ENCODE measurements around the gene DNAAF9.
"Not testable (repeated sequence)": the region's sequence is repeated elsewhere in the genome, so short reads cannot be mapped to it uniquely, and the experiment has no call there.

DNAAF9 gene

DNA sequence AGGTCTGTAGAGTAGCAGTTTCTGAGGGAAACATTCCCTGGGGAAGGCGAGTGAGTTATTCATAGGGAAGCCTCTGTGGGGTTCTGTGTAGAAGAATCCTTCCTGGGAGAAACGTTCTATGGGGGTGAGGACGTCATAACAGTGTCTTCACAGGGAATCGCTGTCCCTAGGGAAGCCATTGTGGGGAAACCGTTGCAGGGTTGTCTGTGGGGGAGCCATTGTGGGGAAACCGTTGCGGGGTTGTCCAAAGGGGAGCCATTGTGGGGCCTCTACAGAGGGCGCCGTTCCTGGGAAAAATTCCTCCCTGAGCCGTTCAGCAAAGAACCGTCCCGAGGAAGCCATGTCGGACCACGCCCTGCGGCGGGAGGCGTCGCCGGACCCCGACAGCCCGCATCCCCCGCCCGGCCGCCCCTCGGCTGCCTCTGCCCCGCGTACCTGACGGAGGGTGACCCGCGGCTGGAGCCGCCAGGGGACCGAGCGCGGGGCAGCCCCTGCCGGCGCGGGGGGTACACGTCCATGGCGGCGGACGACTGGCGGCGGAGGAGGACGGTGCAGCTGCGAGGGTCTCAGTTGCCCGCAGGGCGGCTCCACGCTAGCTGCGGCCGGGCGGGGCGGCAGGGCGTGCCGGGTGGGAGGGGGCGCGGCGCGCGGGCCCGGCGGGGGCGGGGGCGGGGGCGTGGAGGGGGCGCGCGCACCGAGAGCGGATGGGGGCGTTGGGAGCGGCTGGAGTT lies at the start of gene DNAAF9:
TSS of gene DNAAF9 (minus strand) at position 630 of the 731 bp plus-strand sequence. CDS start at position 518, 112 bp downstream.
- in situ Hi-C loops (cut with MboI; ENCODE audit: low sequenced_read_pairs), result no loop called here

DNA sequence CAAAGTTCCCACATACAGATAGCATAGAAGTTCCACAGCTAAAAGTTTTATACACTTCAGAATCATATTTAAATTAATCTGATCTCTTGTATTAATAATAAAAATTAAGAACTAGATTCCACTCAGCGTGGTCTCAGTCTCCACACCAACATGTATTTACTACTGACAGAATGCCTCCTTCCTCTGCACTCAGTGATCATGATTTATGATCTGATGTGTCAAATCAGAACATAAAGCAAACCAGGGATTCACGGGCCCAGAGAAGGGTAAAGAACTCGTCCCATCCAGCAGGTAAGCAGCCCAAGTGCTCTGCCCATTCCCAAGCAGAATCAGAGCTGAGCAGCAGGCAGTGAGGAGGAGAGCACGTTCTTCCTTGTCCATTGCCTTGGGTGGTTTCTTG lies 49.2 kb upstream of the DNAAF9 start:
- in situ Hi-C loops (cut with MboI; ENCODE audit: low sequenced_read_pairs), result no loop called here

DNA sequence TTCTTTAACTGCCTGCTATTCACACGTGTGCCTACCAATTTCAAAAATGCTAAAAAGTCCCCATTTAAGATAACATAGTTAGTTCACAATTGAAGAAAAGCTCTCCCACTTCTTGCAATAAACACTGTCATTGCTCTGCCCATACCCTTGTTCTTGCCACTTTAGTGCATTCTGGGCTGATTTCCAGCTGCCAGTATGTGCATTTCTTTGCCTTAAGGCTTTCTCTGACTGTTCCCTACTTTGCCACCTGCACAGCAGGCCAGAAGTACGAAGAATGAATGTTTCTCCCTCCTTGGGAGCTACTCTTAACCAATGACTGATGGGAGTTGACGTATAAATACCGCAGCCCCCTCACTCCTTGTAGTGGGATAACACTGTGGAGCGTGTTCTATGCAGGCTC lies 47.4 kb upstream of the DNAAF9 start:
- in situ Hi-C loops (cut with MboI; ENCODE audit: low sequenced_read_pairs), result no loop called here

- in situ Hi-C loops (cut with MboI; ENCODE audit: low sequenced_read_pairs), result no loop called here
Measured at GRCh38 chr20:3452690-3453089, 45.2 kb upstream of the DNAAF9 start.

DNA sequence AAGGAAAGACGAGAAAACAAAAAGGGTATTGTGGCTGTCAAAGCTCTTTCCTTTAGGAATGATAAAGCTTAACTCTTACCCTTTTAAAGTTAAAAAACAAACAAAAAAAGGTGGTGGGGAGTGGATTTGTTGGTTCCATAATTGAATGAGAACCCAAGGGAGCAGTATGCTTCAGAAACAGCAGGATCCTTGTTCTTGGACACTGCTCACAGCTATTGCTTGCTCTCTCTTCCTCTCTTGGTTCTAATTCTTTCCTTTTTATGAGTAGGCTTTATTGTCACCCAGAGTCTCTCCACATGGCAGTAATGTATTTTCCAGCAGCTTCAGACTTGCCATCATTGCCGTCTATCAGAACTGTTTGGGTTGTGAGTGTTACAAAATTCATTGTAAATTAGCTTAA lies 44.7 kb upstream of the DNAAF9 start:
- in situ Hi-C loops (cut with MboI; ENCODE audit: low sequenced_read_pairs), result no loop called here

GRCh38 chr20:3449319-3449718 lies 41.9 kb upstream of the DNAAF9 start:
- in situ Hi-C loops (cut with MboI; ENCODE audit: low sequenced_read_pairs), result no loop called here

DNA sequence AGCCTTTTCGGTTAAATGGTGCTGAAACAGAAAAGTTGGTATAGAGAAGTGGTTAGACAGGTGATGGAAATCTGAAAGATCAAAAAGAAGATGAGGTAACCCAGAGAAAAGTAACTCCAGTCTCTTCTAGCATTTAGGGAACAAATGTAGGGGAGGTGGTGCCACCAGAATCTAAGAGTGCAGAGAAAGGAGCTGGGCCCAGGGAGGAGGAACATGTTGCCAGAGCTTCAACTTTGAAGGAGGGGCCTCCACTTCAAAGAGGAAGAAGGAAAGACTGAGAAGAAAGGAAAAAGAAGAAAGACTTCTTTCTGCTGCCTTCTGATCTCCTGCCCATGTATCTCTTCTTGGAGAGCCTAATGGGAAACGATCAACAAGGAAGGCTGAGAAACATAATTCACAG lies 39.9 kb upstream of the DNAAF9 start:
- in situ Hi-C loops (cut with MboI; ENCODE audit: low sequenced_read_pairs), result no loop called here

- in situ Hi-C loops (cut with MboI; ENCODE audit: low sequenced_read_pairs), result no loop called here
Measured at GRCh38 chr20:3446779-3447178, 39.3 kb upstream of the DNAAF9 start.

- in situ Hi-C loops (cut with MboI; ENCODE audit: low sequenced_read_pairs), result no loop called here
Measured at GRCh38 chr20:3436864-3437574, 29.6 kb upstream of the DNAAF9 start.

- in situ Hi-C loops (cut with MboI; ENCODE audit: low sequenced_read_pairs), result no loop called here
Measured at GRCh38 chr20:3434232-3434631, 26.8 kb upstream of the DNAAF9 start.

DNA sequence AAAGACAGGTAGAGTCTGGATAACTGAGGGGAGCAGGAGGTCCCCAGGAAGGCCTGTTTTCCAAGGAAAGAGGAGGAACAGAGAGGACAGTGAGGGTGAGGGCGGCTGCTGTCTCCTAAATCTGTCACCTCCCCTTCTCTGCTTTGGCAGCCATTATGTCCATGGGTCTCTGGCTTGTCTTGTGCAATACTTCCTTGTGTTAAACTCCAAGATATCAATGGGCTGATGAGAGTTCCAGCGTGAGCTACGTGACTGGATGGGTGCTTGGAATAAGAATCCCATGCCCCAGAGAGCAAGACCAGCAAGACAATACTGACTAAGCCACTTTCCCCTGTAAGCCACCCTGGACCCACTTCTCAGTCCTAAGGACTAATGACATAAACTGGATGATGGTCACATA lies 26.3 kb upstream of the DNAAF9 start:
- in situ Hi-C loops (cut with MboI; ENCODE audit: low sequenced_read_pairs), result no loop called here

- in situ Hi-C loops (cut with MboI; ENCODE audit: low sequenced_read_pairs), result no loop called here
Measured at GRCh38 chr20:3432844-3433243, 25.4 kb upstream of the DNAAF9 start.

DNA sequence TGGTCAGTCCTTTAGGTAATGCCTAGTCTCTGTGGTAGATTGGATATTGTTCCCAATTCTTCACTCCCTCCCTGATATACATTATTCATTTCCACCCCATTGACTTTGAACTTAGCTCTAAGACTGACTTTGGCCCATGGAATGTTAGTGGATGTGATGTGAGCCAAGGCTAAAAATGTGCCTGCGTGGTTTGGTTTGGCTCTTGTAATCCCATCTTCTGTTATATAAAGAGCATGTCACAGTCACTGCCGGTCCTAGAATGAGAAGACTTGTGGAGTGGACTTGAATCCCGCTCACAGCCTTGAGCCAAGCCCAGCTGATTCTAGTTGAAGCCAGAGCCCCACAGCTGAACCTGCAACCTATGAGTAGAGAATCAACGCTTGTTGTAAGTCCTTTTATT lies 23.6 kb upstream of the DNAAF9 start:
- in situ Hi-C loops (cut with MboI; ENCODE audit: low sequenced_read_pairs), result no loop called here

DNA sequence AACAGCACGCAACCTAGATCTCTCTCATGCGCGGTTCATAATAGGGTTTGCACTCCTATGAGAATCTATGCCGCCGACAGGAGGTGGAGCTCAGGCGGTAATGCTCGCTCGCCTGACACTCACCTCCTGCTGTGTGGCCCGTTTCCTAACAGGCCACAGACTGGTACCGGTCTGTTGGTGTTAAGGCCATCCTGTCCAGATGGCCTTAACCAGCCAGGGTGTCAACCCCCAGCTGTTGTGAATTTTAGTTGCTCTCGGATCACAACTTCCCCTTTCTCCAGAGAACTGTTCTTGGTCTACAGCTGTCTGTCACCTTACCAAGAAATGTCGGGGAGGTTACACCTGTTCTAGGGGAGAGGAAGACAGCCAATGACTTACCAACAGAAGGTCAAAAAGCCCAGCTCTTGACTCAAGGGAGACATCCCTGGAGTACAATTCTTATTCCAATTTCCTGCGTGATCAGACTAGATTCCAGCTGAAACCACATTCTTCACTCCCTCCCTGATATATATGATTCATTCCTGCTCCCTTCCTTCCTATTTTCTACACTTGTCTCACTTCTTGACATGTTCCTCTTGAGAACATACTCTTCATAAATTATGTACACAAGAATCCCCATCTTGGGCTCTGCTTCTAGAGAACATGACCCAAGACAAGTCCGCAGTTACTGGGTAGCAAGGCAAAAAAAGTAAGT lies 23.1 kb upstream of the DNAAF9 start:
- in situ Hi-C loops (cut with MboI; ENCODE audit: low sequenced_read_pairs), result no loop called here

GRCh38 chr20:3426766-3427165 lies 19.3 kb upstream of the DNAAF9 start:
- in situ Hi-C loops (cut with MboI; ENCODE audit: low sequenced_read_pairs), result not testable (repeated sequence)

- in situ Hi-C loops (cut with MboI; ENCODE audit: low sequenced_read_pairs), result no loop called here
Measured at GRCh38 chr20:3423126-3423525, 15.7 kb upstream of the DNAAF9 start.

DNA sequence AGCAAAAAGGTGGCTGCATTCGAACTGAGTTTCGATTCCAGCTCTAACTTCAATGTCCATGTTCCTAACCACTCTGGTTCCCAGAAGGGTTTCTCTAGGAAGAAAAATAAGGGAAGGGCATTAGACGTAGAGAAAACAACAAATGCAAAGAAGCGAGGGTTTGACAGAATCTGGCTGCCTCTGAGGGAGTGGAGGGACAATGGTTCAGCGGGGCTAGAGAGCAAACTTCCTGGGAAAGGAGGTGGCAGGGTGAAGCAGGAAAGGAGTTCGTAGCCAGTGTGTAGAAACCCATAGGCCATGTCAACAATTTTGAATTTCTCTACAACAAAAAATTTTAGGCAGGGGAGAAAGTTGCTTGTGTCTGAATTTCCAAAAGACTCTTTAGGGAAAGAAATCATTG lies 14.5 kb upstream of the DNAAF9 start:
- in situ Hi-C loops (cut with MboI; ENCODE audit: low sequenced_read_pairs), result no loop called here

DNA sequence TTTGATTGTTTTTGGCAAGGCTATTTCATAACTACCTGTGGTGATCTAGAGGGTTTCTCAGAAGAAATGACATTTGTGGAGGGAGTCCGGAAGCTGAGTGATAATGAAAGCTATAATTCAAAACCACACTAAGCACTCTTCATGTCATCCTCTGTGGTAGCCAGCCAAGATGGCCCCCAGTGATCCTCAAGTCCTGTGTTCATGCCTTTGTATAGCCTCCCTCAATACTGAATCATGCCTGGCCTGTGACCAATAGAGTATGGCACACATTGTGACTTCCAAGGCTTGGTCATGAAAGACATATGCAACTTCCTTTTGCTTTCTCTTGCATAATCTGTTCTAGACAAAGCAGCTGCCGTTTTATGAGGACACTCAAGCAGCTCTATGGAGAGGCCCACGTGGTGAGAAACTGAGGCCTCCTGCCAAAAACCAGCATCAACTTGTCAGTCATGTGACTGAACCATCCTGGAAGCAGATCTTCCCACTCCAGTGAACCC lies 12.8 kb upstream of the DNAAF9 start:
- in situ Hi-C loops (cut with MboI; ENCODE audit: low sequenced_read_pairs), result no loop called here

GRCh38 chr20:3418161-3418560 lies 10.7 kb upstream of the DNAAF9 start:
- in situ Hi-C loops (cut with MboI; ENCODE audit: low sequenced_read_pairs), result not testable (repeated sequence)

DNA sequence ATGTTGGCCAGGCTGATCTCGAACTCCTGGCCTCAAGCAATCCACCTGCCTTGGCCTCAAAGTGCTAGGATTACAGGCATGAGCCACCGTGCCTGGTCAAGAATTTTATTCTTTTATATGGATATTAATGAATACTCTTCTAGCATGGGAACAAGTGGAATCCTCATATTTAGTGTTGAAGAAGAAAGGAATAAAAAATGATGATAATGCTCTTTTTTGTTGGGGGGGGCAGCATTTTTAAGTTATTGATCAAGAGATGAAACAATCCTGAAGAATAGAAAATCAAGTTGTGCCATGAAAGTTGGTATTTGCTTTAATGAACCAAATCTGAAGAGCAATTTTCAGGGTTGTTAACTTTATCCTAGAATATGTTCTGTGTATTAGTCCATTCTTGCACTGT lies 6.7 kb upstream of the DNAAF9 start:
- in situ Hi-C loops (cut with MboI; ENCODE audit: low sequenced_read_pairs), result no loop called here

DNA sequence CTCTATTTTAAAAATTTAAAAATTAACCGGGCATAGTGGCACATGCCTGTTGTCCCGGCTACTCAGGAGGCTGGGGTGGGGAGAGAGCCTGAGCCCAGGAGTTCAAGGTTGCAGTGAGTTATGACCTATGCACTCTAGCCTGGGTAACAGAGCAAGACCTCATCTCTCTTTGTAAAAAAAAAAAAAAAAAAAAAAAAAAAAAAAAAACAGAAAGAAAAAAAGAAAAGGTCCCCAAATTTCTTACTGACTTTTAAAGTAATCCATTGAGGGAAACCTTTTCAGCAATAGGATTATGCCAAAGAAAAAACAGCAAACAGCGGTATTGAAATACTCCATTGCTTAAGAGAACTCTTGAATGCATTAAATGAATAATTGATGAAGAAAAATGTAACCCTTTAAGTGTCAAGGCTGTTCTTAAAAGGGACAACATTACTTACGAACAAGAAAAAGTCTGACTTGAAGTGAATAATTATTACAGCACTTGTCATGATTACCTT lies 6.0 kb upstream of the DNAAF9 start:
- in situ Hi-C loops (cut with MboI; ENCODE audit: low sequenced_read_pairs), result no loop called here
